LNCAP (cell line): ENCODE results near the gene RAB12.

Experiments used
- TF ChIP-seq, protein P1 (sequence below): fragments of 450-650 bp; IDR thresholded peaks from 2 replicates; pipeline ENCODE4 v1.5.1; 2017; ENCODE audit warnings: mild to moderate bottlenecking

Gene RAB12

DNA sequence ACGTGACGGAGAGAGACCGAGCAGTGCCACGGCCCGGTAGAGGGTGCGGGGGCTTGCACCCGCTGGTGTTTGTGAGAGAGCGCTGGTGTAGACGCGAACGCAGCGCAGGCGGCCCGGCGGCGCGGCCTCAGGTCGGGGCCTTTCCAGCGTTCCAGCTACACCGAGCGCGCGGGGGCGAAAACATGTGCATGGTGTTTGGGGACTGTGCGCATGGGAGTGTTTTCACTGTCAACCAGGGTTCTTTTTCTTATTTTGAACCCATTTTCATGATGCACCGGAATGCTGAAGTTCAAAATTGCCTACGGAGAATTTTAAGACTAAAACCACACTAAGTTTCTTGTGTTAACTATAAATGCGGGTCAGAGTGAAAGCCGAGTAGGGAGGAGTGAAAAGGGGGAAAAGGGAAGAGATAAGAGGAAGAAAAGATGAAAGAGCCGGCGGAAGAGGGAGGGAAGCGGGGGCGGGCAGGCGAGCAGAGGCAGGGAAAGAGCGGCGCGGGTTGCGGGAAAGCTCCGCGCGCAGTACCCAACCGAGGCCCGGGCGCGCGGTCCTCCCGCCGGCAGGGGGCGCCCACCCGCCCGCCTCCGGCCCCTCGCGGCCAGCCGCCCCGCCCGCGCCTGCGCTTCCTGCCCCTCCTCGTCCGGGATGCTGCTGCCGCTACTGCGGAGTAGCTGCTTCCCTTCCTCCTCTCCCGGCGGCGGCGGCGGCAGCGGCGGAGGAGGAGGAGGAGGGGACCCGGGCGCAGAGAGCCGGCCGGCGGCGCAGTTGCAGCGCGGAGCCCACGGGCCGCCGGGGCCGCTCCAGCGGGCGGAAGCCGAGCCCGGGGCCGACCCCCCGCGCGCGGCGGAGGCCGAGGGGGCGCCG is at the start of gene RAB12:
TSS of gene RAB12 (plus strand) at position 643 of the 864 bp plus-strand sequence. CDS start at position 646, 3 bp downstream.
- TF ChIP-seq, protein P1, sequence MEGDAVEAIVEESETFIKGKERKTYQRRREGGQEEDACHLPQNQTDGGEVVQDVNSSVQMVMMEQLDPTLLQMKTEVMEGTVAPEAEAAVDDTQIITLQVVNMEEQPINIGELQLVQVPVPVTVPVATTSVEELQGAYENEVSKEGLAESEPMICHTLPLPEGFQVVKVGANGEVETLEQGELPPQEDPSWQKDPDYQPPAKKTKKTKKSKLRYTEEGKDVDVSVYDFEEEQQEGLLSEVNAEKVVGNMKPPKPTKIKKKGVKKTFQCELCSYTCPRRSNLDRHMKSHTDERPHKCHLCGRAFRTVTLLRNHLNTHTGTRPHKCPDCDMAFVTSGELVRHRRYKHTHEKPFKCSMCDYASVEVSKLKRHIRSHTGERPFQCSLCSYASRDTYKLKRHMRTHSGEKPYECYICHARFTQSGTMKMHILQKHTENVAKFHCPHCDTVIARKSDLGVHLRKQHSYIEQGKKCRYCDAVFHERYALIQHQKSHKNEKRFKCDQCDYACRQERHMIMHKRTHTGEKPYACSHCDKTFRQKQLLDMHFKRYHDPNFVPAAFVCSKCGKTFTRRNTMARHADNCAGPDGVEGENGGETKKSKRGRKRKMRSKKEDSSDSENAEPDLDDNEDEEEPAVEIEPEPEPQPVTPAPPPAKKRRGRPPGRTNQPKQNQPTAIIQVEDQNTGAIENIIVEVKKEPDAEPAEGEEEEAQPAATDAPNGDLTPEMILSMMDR: peak; percentile 82

DNA sequence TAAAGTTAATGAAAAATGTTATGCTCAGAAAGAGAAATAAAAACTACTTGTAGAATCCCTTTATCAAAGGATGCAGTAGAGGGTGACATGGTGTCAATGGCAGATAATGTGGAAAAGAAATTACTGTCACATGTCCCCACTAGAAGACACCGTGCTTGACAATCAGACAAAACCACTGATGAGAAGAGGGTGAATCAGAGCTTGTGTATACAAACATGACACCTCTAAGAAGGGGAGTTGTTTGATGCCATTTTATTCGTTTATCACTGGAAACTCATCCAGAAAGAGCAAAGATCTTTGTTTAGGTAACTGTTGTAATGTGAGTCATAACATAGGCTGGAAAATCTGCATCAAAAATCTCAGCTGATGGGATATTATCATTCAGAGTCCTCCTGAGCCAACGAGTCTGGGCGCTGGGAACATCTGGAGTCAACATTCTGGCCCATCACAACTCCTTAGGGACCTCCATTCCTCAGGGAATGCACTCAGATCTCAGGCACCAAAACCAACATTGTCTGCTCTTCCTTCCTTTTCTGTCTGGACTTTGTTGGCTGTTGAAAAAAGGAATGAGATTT is 49.5 kb upstream of the RAB12 start:
- TF ChIP-seq, protein P1: no peak

- TF ChIP-seq, protein P1: no peak
Measured at GRCh38 chr18:8561123-8561910, 47.9 kb upstream of the RAB12 start.

GRCh38 chr18:8562070-8562469 is 47.2 kb upstream of the RAB12 start:
- TF ChIP-seq, protein P1: no peak

GRCh38 chr18:8562919-8563318 is 46.3 kb upstream of the RAB12 start:
- TF ChIP-seq, protein P1: no peak

- TF ChIP-seq, protein P1: no peak
Measured at GRCh38 chr18:8571399-8571798, 37.8 kb upstream of the RAB12 start.

GRCh38 chr18:8584798-8585197 is 24.4 kb upstream of the RAB12 start:
- TF ChIP-seq, protein P1: no peak
